Measurements from ENCODE around the gene CAPN2.

The CAPN2 gene

GRCh38 chr1:223704921-223705878, 7.1 kb upstream of the CAPN2 start:
- H3K27me3 ChIP-seq (ENCODE audit: insufficient read depth, insufficient read length): no peaks in the 10 kb centered on the region
- no peak for DNase-seq (ENCODE audit: low read depth, low spot score)
- TF ChIP-seq YY1 (IDR thresholded peaks at IDR 0.05; ENCODE audit: insufficient read depth, insufficient read length) (no peak), SUZ12 (IDR thresholded peaks at IDR 0.05; ENCODE audit: extremely low read depth, insufficient read depth, insufficient read length) (no peak), ZNF274 (IDR thresholded peaks at IDR 0.05; ENCODE audit: low read depth, low read length) (no peak)
- H3K9me3 ChIP-seq (ENCODE audit: insufficient read depth, low read length): no peaks in the 10 kb centered on the region
- no peak overlapping the region for H3K4me3 ChIP-seq (ENCODE audit: insufficient read length, low read depth)
- no peaks in the 10 kb centered on the region for H3K36me3 ChIP-seq (ENCODE audit: insufficient read depth, insufficient read length, low read length)
- H3K4me1 ChIP-seq (ENCODE audit: insufficient read depth, insufficient read length): peaks cover 11% of the 10 kb centered on the region
- no peak overlapping the region for H3K9ac ChIP-seq (ENCODE audit: insufficient read length, low read depth)

GRCh38 chr1:223706077-223706973, 6.0 kb upstream of the CAPN2 start:
- Histone ChIP-seq H3K9me3 (ENCODE audit: insufficient read depth, low read length) (no peaks in the 10 kb centered on the region), H3K36me3 (ENCODE audit: insufficient read depth, insufficient read length, low read length) (no peaks in the 10 kb centered on the region), H3K9ac (ENCODE audit: insufficient read length, low read depth) (no peak overlapping the region), H3K4me1 (ENCODE audit: insufficient read depth, insufficient read length) (peaks cover 5% of the 10 kb centered on the region), H3K27me3 (ENCODE audit: insufficient read depth, insufficient read length) (no peaks in the 10 kb centered on the region), H3K4me3 (ENCODE audit: insufficient read length, low read depth) (no peak overlapping the region)
- no peak for DNase-seq (ENCODE audit: low read depth, low spot score)
- TF ChIP-seq YY1 (IDR thresholded peaks at IDR 0.05; ENCODE audit: insufficient read depth, insufficient read length) (no peak), SUZ12 (IDR thresholded peaks at IDR 0.05; ENCODE audit: extremely low read depth, insufficient read depth, insufficient read length) (no peak), ZNF274 (IDR thresholded peaks at IDR 0.05; ENCODE audit: low read depth, low read length) (no peak)

- TF ChIP-seq SUZ12 (IDR thresholded peaks at IDR 0.05; ENCODE audit: extremely low read depth, insufficient read depth, insufficient read length) (no peak), YY1 (IDR thresholded peaks at IDR 0.05; ENCODE audit: insufficient read depth, insufficient read length) (no peak), ZNF274 (IDR thresholded peaks at IDR 0.05; ENCODE audit: low read depth, low read length) (no peak)
- Histone ChIP-seq H3K9ac (ENCODE audit: insufficient read length, low read depth) (no peak overlapping the region), H3K27me3 (ENCODE audit: insufficient read depth, insufficient read length) (peaks cover 4% of the 10 kb centered on the region), H3K9me3 (ENCODE audit: insufficient read depth, low read length) (no peaks in the 10 kb centered on the region), H3K4me1 (ENCODE audit: insufficient read depth, insufficient read length) (peaks cover 5% of the 10 kb centered on the region), H3K4me3 (ENCODE audit: insufficient read length, low read depth) (no peak overlapping the region), H3K36me3 (ENCODE audit: insufficient read depth, insufficient read length, low read length) (no peaks in the 10 kb centered on the region)
- no peak for DNase-seq (ENCODE audit: low read depth, low spot score)
Measured at GRCh38 chr1:223707256-223708000, 4.9 kb upstream of the CAPN2 start.

- Histone ChIP-seq H3K4me1 (ENCODE audit: insufficient read depth, insufficient read length) (peaks cover 3% of the 10 kb centered on the region), H3K9ac (ENCODE audit: insufficient read length, low read depth) (no peak overlapping the region), H3K9me3 (ENCODE audit: insufficient read depth, low read length) (no peaks in the 10 kb centered on the region), H3K4me3 (ENCODE audit: insufficient read length, low read depth) (no peak overlapping the region), H3K36me3 (ENCODE audit: insufficient read depth, insufficient read length, low read length) (no peaks in the 10 kb centered on the region), H3K27me3 (ENCODE audit: insufficient read depth, insufficient read length) (peaks cover 6% of the 10 kb centered on the region)
- TF ChIP-seq SUZ12 (IDR thresholded peaks at IDR 0.05; ENCODE audit: extremely low read depth, insufficient read depth, insufficient read length): no peak
- no peak for TF ChIP-seq YY1 (IDR thresholded peaks at IDR 0.05; ENCODE audit: insufficient read depth, insufficient read length)
- no peak for TF ChIP-seq ZNF274 (IDR thresholded peaks at IDR 0.05; ENCODE audit: low read depth, low read length)
- no peak for DNase-seq (ENCODE audit: low read depth, low spot score)
Measured at GRCh38 chr1:223708001-223708359, 4.4 kb upstream of the CAPN2 start.

- H3K9me3 ChIP-seq (ENCODE audit: insufficient read depth, low read length): no peaks in the 10 kb centered on the region
- peaks cover 5% of the 10 kb centered on the region for H3K4me1 ChIP-seq (ENCODE audit: insufficient read depth, insufficient read length)
- no peak overlapping the region for H3K4me3 ChIP-seq (ENCODE audit: insufficient read length, low read depth)
- H3K9ac ChIP-seq (ENCODE audit: insufficient read length, low read depth): no peak overlapping the region
- H3K27me3 ChIP-seq (ENCODE audit: insufficient read depth, insufficient read length): peaks cover 8% of the 10 kb centered on the region
- TF ChIP-seq YY1 (IDR thresholded peaks at IDR 0.05; ENCODE audit: insufficient read depth, insufficient read length) (no peak), ZNF274 (IDR thresholded peaks at IDR 0.05; ENCODE audit: low read depth, low read length) (no peak), SUZ12 (IDR thresholded peaks at IDR 0.05; ENCODE audit: extremely low read depth, insufficient read depth, insufficient read length) (no peak)
- peaks cover 4% of the 10 kb centered on the region for H3K36me3 ChIP-seq (ENCODE audit: insufficient read depth, insufficient read length, low read length)
- no peak for DNase-seq (ENCODE audit: low read depth, low spot score)
Measured at GRCh38 chr1:223708651-223709268, 3.6 kb upstream of the CAPN2 start.

- peaks cover 5% of the 10 kb centered on the region for H3K4me1 ChIP-seq (ENCODE audit: insufficient read depth, insufficient read length)
- DNase-seq (ENCODE audit: low read depth, low spot score): no peak
- H3K9ac ChIP-seq (ENCODE audit: insufficient read length, low read depth): no peak overlapping the region
- no peak for TF ChIP-seq ZNF274 (IDR thresholded peaks at IDR 0.05; ENCODE audit: low read depth, low read length)
- no peak for TF ChIP-seq SUZ12 (IDR thresholded peaks at IDR 0.05; ENCODE audit: extremely low read depth, insufficient read depth, insufficient read length)
- TF ChIP-seq YY1 (IDR thresholded peaks at IDR 0.05; ENCODE audit: insufficient read depth, insufficient read length): no peak
- peaks cover 10% of the 10 kb centered on the region for H3K36me3 ChIP-seq (ENCODE audit: insufficient read depth, insufficient read length, low read length)
- H3K9me3 ChIP-seq (ENCODE audit: insufficient read depth, low read length): no peaks in the 10 kb centered on the region
- H3K27me3 ChIP-seq (ENCODE audit: insufficient read depth, insufficient read length): peaks cover 8% of the 10 kb centered on the region
- H3K4me3 ChIP-seq (ENCODE audit: insufficient read length, low read depth): no peak overlapping the region
Measured at GRCh38 chr1:223709598-223709997, 2.7 kb upstream of the CAPN2 start.

All from NT2/D1 (cell line).